ENCODE results near the gene RNF34.
"Not testable (repeated sequence)": the region's sequence is repeated elsewhere in the genome, so short reads cannot be mapped to it uniquely, and the experiment has no call there.

Gene RNF34

DNA sequence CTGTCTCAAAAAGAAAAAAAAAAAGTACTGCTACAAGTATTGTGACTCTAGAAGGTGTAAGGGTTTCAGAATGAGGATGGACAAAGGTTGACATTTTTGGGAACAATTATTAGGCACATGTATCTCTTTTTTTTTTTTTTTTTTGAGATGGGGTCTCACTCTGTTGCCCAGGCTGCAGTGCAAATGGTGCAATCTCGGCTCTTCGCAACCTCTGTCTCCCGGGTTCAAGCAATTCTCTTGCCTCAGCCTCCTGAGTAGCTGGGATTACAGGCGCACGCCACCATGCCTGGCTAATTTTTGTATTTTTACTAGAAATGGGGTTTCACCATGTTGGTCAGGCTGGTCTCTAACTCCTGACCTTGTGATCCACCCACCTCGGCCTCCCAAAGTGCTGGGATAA lies 15.0 kb upstream of the RNF34 start:
- DNase-seq (ENCODE audit: low read depth), result not testable (repeated sequence)

DNA sequence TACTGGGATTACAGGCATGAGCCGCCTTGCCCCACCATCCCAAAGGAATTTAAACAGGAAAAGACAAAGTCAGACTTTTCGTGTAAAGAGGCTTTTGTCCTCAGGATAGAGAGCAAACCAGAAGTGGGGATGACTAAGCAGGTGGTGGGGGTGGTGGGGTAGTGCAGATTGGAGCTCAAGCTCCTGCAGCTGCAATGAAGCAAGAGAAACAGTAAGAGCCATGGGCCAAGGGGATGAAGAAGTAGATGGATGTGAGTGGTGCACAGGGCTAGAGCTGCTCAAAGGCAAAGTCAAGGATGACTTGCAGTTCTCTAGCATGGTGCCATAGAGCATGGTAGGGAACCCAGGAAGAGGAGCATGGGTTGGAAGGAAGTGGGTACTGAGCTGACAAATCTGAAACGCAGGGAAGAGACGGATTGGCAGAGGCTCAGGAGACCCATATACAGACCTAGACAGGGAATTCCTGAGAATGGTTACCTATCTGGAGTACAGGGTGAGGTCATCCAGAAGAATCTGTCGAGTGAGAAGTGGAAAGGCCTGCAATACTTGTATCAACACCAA lies 11.4 kb upstream of the RNF34 start:
- no peak for DNase-seq (ENCODE audit: low read depth)
- no peak overlapping the region for H3K4me3 ChIP-seq (ENCODE audit: low read depth, low read length)

More for the DNA sequence above, 15.0 kb upstream of the RNF34 start:
- H3K4me3 ChIP-seq (ENCODE audit: low read depth, low read length), result not testable (repeated sequence)

DNA sequence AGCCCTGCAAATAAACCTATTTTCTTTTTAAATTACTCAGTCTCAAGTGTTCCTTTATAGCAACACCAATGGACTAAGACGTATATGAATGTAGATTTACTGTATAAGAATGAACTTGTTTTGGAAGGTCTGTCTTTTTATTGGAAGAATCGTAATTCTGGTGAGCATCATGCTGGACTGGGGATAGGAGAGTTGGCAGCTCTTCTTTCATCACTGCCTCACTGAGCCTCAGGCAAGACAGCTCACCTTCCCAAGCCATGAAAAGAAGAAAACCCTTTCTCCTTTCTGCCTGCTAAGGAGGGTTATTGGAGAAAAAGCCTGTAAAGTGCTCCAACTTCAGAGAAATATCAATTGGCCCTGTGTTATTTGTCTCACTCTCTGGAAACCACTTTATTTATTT lies 9.1 kb upstream of the RNF34 start:
- no peak for DNase-seq (ENCODE audit: low read depth)
- H3K4me3 ChIP-seq (ENCODE audit: low read depth, low read length), result no peak overlapping the region

DNA sequence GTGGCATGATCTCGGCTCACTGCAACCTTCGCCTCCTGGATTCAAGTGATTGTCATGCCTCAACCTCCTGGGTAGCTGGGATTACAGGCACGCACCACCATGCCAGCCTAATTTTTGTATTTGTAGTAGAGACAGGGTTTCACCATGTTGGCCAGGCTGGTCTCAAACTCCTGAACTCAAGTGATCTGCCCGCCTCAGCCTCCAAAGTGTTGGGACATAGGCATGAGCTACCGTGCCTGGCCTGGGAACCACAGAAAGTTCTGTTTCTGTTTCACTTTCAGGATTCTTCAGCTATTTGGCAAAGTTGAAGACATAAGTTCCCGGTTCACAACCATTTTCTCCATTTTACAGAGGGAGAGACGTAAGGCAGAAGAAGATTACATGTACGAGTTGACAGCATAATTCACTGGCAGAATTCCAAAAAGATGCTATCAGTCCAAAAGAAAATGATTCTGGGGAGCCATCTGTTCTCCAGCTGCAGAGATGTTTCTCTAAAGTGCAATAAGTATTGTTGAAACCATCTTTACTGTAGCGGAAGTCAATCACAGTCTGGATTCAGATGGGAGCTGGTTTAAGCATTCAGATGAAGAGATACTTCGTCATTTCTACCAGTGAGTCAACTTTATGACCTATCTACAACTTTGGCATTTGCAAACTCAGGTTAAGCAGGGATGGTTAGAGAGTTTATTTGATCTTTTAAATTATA lies 8.1 kb upstream of the RNF34 start:
- peak overlapping the region; percentile 17 for H3K4me3 ChIP-seq (ENCODE audit: low read depth, low read length)
- DNase-seq (ENCODE audit: low read depth), result peak; percentile 12

DNA sequence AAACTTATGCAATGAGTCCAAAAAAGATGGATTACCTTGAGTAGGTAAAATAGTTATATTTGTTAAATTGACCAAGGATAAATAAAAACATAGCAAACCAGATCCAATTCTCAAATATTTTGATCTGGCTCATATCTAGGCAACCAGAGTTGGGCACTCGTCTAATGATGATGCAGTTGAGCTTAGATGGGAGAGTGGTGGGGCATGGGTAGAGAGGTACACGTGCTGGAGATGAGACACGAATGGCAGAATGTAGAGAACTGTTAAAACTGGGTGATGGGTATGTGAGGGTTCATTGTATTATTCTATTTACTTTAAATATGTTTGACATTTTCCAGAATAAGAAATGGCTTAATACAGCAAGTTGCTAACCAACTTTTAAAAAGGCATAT lies 7.6 kb upstream of the RNF34 start:
- DNase-seq (ENCODE audit: low read depth), result no peak
- H3K4me3 ChIP-seq (ENCODE audit: low read depth, low read length), result no peak overlapping the region

DNA sequence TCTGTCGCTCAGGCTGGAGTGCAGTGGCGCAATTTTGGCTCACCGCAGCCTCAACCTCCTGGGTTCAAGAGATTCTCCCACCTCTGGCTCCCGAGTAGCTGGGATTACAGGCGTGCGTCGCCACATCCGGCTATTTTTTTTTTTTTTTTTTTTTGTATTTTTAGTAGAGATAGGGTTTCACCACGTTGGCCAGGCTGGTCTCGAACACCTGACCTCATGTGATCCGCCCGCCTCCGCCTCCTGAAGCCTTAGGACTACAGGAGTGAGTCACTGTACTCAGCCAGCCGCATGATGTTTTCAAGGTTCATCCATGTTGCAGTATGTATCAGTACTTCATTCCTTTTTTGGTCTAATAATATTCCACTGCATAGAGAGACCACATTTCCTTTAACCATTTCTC lies 2.4 kb upstream of the RNF34 start:
- DNase-seq (ENCODE audit: low read depth), result no peak

DNA sequence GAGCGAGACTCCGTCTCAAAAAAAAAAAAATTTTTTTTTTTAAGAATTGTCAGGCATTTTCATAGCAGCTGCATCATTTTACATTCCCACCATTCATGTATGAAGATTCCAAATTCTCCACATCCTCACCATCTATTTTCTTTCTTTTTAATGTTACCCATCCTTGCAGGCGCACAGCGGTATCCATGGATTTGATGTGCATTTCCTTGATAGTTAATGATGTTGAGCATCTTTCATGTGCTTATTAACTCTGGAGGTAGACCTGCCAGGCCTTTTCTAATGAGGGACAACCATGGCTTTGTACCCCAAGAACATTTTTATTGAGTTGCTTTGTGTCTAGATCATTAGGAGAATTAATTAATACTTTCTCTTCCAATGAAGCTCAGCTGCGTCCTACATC lies 1.6 kb upstream of the RNF34 start:
- DNase-seq (ENCODE audit: low read depth), result no peak
- no peak overlapping the region for H3K4me3 ChIP-seq (ENCODE audit: low read depth, low read length)

More for the DNA sequence above, 2.4 kb upstream of the RNF34 start:
- no peak overlapping the region for H3K4me3 ChIP-seq (ENCODE audit: low read depth, low read length)

DNA sequence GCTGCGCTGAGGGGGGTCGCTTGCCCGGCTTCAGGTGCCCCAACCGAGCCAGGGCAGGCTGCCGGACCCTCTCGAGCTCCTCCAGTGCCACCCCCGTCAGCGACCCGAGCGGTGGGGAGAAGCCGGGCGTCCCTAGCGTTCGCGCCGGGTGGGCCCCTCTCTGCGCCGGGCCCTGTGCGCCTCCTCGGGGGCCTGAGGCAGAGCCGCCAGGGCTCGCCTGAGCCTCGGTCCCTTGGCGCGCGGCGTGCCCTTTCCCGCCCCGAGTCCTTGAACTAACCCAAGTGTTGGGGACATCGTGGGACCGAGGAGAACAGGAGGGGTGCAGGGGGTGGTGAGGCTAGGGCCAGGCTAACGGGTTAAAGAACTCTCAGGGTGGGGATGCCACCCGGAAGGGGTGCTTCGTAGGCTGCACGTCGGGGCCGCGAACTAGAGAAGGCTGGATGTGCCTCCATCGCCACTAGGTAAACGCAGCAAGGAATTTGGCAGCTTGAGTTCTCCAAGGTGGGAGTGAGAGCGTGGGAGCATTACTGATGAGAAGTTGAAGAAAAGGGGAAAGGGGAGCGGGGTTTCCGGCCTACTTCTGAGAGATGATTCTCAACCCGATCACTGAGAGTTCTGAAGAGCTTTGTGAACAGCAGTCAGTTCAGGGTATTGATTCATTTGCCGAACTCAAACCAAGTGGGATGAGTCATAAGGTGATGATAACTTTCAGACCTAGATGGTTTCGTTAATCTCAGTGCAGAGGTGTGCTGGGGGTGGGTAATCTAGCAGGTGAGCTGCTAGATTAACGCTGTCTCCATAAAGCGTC lies 618 bp downstream of the RNF34 start:
- DNase-seq (ENCODE audit: low read depth), result no peak
- H3K4me3 ChIP-seq (ENCODE audit: low read depth, low read length), result peak overlapping the region; percentile 80

DNA sequence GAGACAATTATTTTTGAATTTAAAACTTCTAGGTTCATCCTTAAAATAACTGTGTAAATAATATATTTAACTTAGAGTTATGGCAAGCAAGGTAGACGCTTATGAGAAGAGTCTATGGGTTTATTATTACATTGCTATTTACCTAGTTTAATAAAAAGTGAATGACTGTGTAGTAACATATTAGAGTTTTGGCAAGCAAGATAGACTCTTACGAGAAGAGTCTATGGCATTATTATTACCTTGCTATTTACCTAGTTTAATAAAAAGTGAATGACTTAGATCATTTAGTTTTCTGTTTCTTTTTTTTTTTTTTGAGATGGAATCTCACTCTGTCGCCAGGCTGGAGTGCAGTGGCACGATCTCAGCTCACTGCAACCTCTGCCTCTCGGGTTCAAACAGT lies 3.8 kb downstream of the RNF34 start:
- H3K4me3 ChIP-seq (ENCODE audit: low read depth, low read length), result no peak overlapping the region
- DNase-seq (ENCODE audit: low read depth), result no peak

DNA sequence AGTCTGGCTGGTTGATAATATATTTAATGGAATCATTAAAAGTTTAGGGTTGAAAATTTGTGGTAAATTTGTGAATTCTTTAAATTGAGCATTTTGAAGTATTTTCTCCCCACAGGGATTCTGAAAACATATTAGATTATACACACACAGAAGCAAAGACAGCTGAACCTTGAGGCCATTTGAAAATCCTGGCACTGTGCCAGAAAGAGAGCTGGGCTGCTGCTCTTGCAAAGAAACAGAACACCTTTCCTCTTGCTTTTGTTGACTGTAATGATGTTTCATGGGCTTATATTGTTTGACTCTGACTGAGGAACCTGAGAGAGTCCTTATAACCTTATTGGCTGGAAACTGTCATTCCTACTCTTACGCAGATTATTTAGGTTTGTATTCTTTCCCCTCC lies 4.8 kb downstream of the RNF34 start:
- H3K4me3 ChIP-seq (ENCODE audit: low read depth, low read length), result no peak overlapping the region
- no peak for DNase-seq (ENCODE audit: low read depth)

DNA sequence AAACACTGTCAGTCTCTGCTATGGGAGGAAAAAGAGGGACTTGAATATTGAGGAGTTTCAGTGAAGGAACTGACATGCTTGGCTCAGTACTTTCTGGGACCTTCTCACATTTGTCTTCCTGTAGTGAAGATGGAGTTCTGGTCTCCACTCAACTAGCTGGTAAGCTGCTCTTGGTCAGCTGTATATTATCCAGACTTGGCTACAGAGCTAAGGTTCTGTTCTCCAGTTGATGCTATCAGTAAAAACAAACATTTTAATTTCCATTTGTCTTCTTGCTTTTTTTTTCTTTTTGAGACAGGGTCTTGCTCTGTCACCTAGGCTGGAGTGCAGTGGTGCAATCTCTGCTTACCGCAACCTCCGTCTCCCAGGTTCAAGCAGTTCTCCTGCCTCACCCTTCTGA lies 5.3 kb downstream of the RNF34 start:
- DNase-seq (ENCODE audit: low read depth), result no peak
- no peak overlapping the region for H3K4me3 ChIP-seq (ENCODE audit: low read depth, low read length)

DNA sequence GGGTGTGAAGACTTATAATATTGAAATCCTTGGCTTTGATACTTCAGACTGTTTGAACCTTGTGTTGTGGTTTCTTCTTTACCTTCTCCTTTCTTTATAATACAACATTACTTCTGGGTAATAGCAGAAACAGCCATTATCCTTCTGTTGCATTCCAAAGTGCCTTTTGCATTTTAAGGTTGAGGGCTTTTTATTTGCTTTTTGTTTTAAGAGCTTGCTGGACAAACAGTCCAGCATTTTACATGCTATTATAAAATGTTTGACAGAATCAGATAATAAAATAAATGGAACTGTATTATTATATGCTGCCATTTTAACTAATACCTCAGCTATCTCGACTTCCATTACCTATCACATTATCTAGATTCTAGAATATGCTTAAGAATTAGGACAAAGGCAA lies 14.0 kb downstream of the RNF34 start:
- no peak overlapping the region for H3K4me3 ChIP-seq (ENCODE audit: low read depth, low read length)
- DNase-seq (ENCODE audit: low read depth), result no peak

DNA sequence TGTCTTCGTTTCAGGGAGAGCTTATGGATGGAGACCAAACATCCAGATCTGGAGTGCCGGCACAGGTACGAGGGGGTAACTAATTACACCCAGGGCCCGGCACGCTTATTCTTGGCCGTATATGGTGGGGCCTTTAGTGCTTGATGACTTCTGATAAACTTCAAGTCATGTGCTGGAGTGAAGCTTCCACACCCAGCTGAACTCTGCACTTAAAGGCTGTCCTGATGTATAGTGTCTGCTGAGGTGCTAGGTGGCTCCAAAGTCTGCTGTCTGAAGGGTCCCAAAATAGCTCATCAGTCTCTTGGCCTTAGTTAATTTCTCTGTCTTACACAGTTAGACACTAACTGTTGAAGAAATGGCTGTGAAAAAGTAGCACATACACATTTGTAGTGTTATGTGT lies 17.9 kb downstream of the RNF34 start:
- no peak overlapping the region for H3K4me3 ChIP-seq (ENCODE audit: low read depth, low read length)
- no peak for DNase-seq (ENCODE audit: low read depth)

DNA sequence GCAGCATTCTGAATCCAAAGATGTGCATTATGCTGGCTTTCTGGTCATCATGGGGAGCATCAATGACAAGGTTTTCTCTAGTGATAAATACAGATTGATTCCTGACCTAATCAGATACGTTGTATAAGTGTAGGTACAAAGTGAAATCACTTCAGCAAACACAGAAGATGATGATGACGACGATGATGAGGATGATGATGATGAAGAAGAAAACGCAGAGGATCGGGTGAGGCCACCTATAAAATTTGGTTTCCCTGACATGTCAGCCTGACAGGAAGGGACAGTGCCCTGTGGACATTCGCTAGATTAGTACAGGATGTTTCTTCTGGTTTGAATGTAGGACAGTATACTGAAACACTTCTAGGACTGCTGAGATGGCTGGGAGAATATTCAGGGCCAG lies 20.2 kb downstream of the RNF34 start:
- no peak for DNase-seq (ENCODE audit: low read depth)
- no peak overlapping the region for H3K4me3 ChIP-seq (ENCODE audit: low read depth, low read length)

DNA sequence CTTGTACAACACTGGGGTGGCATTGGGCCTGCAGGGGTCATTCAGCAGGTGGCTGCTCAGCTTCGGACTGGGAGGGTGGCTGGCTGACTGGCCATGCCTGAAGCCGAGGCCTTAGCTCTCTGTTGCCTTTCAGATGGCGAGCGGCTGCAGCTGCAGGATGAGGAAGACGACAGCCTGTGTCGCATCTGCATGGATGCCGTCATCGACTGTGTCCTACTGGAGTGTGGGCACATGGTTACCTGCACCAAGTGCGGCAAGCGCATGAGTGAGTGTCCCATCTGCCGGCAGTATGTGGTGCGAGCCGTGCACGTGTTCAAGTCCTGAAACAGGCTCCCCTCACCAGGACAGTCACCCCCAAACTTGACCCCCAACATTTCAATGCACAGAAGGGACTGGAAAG lies 23.3 kb downstream of the RNF34 start:
- no peak for DNase-seq (ENCODE audit: low read depth)
- no peak overlapping the region for H3K4me3 ChIP-seq (ENCODE audit: low read depth, low read length)

DNA sequence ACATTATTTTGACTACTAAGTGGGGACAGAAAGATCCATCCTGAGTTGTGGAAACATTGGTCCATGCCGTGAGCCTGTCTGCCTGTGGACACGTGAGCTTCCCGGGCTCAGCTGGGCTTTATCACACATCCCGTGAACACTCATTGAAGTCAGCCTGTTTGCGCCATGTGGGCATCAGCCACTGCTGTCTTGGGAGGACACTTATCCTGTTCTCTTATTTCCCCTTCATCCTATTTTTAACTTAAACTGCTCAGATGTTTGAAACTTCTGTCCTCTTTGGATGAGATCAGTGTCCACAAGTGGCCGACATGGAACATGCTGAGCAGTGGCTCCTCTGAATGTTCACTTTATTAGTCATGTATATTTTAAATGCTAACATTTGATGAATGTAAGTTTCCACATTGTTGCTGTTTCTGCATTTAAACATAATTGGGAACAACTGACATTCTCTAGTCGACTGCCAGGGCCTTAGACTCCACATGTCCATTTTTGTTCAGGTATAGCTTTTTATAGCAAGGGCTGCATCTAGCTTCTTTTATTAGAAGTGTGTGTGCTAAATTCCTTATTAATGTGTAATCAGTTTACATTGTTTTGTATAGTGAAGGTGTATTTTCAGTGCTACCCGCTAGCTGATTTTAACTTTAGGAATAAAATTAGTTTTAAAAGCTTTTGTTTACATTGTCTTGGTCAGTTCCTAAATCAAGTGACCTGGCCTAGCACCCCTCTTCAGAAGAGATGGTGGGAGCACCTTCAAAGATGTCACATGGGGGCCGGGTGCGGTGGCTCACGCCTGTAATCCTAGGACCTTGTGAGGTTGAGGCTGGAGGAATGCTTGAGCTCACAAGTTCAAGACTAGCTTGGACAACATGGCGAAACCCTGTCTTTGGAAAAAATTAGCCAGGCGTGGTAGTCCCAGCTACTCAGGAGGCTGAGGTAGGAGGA lies 24.0 kb downstream of the RNF34 start:
- no peak overlapping the region for H3K4me3 ChIP-seq (ENCODE audit: low read depth, low read length)
- DNase-seq (ENCODE audit: low read depth), result no peak

DNA sequence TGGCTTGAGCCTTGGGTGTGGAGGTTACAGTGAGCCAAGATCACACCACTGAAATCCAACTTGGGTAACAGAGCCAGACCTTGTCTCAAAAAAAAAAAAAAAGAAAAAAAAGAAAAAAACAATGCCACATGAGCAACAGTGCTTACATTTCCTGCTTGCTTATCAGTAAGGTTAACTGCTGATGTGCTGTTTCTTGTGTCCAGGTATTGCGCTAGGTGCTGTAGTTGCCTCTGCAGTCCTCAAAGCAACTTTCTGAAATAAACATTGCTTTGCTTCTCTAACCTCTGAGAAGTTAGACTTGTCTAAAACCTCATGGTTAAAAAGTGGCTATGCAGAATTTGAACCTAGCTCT lies 24.7 kb downstream of the RNF34 start:
- no peak for DNase-seq (ENCODE audit: low read depth)
- H3K4me3 ChIP-seq (ENCODE audit: low read depth, low read length), result no peak overlapping the region

DNA sequence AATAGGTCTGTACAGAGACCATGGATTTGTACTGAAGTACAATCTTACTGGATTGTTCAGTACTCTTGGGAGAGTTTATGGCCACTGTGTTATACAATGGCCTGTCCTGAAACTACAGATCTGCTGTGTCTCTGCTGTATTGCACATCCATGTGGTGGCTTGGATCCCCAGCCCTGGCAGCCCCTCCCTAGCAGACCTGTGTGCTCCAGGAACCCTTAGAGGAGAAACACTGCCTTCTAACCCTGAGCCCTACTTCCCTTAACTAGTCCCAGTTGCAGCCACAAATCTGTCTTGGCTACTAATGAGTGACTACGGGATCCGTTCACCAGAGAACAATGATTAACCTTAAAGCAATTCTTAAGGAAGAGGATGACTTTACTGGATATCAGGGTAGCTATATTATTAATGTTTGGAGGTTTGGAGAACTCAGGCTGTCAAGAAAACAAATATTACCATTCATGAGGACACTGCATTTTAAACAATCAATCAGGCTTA lies 27.7 kb downstream of the RNF34 start:
- no peak overlapping the region for H3K4me3 ChIP-seq (ENCODE audit: low read depth, low read length)
- DNase-seq (ENCODE audit: low read depth), result no peak

DNA sequence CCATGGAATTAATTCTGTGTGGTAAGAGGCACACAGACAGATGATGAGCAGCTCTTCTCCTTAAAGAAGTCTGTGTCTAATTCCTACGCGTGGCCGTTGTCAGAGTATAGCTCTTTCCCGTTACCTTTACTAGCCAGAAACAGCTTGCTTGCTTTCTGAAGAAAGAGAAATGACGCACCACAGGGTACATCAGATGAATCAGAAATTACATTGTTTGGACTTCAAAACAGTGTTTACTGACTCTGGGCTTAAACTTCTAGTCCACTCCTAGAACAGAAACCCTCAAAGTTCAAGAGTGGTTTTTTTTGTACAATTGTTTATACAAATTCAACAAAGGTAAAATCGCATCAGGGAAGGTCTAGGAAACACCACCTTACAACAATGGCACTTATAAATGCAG lies 29.0 kb downstream of the RNF34 start:
- no peak overlapping the region for H3K4me3 ChIP-seq (ENCODE audit: low read depth, low read length)
- DNase-seq (ENCODE audit: low read depth), result no peak
